Hepatocyte (in vitro differentiated cells): Measurements from ENCODE around the gene HSPA8.

Source experiments
- CTCF ChIP-seq: fragments of 200-600 bp; sonication (generic); IDR thresholded peaks from 2 replicates; pipeline ENCODE4 v1.5.1; 2016; ENCODE audit warnings: antibody characterized with exemption, mild to moderate bottlenecking; ENCODE audit not compliant: poor library complexity
- EZH2phosphoT487 ChIP-seq: fragments of 200-600 bp; sonication (generic); IDR thresholded peaks from one replicate; pipeline ENCODE4 v1.6.1; 2018; ENCODE audit warnings: antibody characterized with exemption, mild to moderate bottlenecking, low read depth, moderate library complexity; ENCODE audit not compliant: unreplicated experiment, severe bottlenecking

- TF ChIP-seq CTCF (no peak), EZH2phosphoT487 (no peak)
Observed at GRCh38 chr11:123069908-123070821, 8.2 kb upstream of the HSPA8 start.
